Measurements from ENCODE around the gene GNAQ. TPM values are rescaled to one million over a fixed set of nuclear protein-coding genes. Genes with fewer than 3 reads are reported as not detected.
"Not testable (repeated sequence)": the region's sequence is repeated elsewhere in the genome, so short reads cannot be mapped to it uniquely, and the experiment has no call there.

The GNAQ gene
- total and polyA plus RNA-seq, 2 experiments from 2014 or later = 21.1 to 43.1 TPM

DNA sequence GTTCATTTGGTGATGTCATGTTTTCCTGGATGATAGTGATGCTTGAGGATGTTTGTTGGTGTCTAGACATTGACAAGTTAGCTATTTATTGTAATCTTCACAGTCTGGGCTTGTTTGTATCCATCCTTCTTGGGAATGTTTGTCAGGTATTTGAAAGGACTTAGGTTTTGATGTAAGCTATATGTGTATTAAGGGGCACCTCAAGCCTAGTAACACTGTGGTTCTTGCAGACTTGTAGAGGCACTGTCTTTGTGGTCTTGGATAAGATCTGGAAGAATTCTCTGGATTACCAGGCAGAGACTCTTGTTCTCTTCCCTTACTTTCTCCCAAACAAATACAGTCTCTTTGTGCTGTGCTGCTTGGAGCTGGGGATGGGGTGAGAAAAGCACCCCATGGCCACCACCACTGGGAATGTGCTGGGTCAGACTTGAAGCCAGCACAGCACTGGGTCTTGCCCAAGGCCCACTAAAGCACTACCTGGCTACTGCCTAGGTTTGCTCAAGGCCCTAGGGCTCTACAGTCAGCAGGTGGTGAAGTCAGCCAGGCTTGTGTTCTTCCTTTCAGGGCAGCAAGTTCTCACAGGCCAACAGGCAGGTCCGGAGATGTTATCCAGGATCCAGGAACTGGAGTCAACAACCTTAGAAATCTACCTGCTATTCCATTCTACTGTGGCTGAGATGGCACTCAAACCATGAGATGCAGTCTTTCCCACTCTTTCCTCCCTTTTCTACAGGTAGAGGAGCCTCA, 334.2 kb downstream of the GNAQ start (continued):
- TF ChIP-seq ZNF331 (CRISPR knock-in tag; IDR thresholded peaks at IDR 0.05; ENCODE audit: low read depth) (no peak), ZNF114 (CRISPR knock-in tag; IDR thresholded peaks at IDR 0.05) (no peak), JUNB (IDR thresholded peaks at IDR 0.05; ENCODE audit: unreplicated experiment) (no peak)
- TF ChIP-seq, protein P1, sequence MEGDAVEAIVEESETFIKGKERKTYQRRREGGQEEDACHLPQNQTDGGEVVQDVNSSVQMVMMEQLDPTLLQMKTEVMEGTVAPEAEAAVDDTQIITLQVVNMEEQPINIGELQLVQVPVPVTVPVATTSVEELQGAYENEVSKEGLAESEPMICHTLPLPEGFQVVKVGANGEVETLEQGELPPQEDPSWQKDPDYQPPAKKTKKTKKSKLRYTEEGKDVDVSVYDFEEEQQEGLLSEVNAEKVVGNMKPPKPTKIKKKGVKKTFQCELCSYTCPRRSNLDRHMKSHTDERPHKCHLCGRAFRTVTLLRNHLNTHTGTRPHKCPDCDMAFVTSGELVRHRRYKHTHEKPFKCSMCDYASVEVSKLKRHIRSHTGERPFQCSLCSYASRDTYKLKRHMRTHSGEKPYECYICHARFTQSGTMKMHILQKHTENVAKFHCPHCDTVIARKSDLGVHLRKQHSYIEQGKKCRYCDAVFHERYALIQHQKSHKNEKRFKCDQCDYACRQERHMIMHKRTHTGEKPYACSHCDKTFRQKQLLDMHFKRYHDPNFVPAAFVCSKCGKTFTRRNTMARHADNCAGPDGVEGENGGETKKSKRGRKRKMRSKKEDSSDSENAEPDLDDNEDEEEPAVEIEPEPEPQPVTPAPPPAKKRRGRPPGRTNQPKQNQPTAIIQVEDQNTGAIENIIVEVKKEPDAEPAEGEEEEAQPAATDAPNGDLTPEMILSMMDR (conservative IDR thresholded peaks at IDR 0.05; ENCODE audit: low read depth in 2 of 2) = no peak

DNA sequence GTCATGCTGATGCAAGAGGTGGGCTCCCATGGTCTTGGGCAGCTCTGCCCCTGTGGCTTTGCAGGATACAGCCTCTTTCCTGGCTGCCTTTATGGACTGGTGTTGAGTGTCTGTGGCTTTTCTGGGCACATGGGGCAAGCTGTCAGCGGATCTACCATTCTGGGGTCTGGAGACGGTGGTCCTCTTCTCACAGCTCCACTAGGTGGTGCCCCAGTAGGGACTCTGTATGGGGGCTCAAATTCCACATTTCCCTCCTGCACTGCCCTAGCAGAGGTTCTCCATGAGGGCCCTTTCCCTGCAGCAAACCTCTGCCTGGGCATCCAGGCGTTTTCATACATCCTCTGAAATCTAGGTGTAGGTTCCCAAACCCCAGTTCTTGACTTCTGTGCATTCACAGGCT, 340.9 kb downstream of the GNAQ start:
- TF ChIP-seq, protein P1 (conservative IDR thresholded peaks at IDR 0.05; ENCODE audit: low read depth in 2 of 2) = peak; percentile 27 to 57; a peak in 2 of 4 replicates
- H3K27ac ChIP-seq (ENCODE audit: low read depth); H3K4me3 ChIP-seq; H3K4me2 ChIP-seq; H3K27ac Mint-ChIP-seq; H3K27me3 Mint-ChIP-seq (ENCODE audit: insufficient read depth, low read depth, poor library complexity); H2AFZ ChIP-seq; H3K79me2 ChIP-seq (replicated peaks; ENCODE audit: insufficient read depth); H3K4me3 Mint-ChIP-seq; H3K27me3 ChIP-seq (ENCODE audit: insufficient read depth); ATAC-seq; H3K9me2 ChIP-seq (ENCODE audit: insufficient read depth); H3F3A ChIP-seq (replicated peaks; ENCODE audit: low read depth); H3K4me1 Mint-ChIP-seq; H3K36me3 ChIP-seq (ENCODE audit: insufficient read depth); H4K20me1 ChIP-seq (replicated peaks; ENCODE audit: insufficient read depth); H3K4me1 ChIP-seq (ENCODE audit: insufficient read depth): not testable (repeated sequence)
- Mint-ChIP-seq H3K9me3 (peaks cover 22% of the 10 kb centered on the region), H3K36me3 (ENCODE audit: low read depth) (peaks cover 13% of the 10 kb centered on the region)
- DNase-seq (ENCODE audit: low spot score) = peak; percentile 20

DNA sequence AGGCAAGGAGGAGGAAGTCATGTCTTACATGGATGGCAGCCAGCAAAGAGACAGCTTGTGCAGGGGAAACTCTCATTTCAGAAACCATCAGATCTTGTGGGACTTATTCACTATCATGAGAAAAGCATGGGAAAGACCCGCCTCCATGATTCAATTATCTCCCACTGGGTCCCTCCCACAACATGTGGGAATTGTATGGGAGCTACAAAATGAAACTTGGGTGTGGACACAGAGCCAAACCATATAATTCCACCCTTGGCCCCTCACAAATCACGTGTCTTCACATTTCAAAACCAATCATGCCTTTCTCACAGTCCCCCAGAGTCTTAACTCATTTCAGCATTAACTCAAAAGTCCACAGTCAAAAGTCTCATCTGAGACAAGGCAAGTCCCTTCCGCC, 341.5 kb downstream of the GNAQ start:
- not testable (repeated sequence) for H2AFZ ChIP-seq; H3K36me3 ChIP-seq (ENCODE audit: insufficient read depth); H3K4me1 ChIP-seq (ENCODE audit: insufficient read depth); H3K4me2 ChIP-seq; H3K27me3 Mint-ChIP-seq (ENCODE audit: insufficient read depth, low read depth, poor library complexity); H3K9me2 ChIP-seq (ENCODE audit: insufficient read depth); H3K27ac Mint-ChIP-seq; DNase-seq (ENCODE audit: low spot score); H3F3A ChIP-seq (replicated peaks; ENCODE audit: low read depth); H3K27ac ChIP-seq (ENCODE audit: low read depth); H3K4me1 Mint-ChIP-seq; H4K20me1 ChIP-seq (replicated peaks; ENCODE audit: insufficient read depth); H3K4me3 Mint-ChIP-seq; H3K27me3 ChIP-seq (ENCODE audit: insufficient read depth); H3K4me3 ChIP-seq; H3K79me2 ChIP-seq (replicated peaks; ENCODE audit: insufficient read depth); ATAC-seq
- H3K9me3 Mint-ChIP-seq = peaks cover 22% of the 10 kb centered on the region
- peaks cover 13% of the 10 kb centered on the region for H3K36me3 Mint-ChIP-seq (ENCODE audit: low read depth)

DNA sequence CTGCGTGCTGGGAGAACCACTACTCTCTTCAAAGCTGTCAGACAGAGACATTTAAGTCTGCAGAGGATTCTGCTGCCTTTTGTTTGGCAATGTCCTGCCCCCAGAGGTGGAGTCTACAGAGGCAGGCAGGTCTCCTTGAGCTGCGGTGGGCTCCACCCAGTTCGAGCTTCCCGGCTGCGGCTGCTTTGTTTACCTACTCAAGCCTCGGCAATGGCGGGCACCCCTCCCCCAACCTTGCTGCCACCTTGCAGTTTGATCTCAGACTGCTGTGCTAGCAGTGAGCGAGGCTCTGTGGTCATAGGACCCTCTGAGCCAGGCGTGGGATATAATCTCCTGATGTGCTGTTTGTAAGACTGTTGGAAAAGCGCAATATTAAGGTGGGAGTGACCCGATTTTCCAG, 343.9 kb downstream of the GNAQ start:
- DNase-seq (ENCODE audit: low spot score); H3K4me1 Mint-ChIP-seq; H3K4me3 Mint-ChIP-seq: not testable (repeated sequence)

More for the DNA sequence above, 343.9 kb downstream of the GNAQ start:
- not testable (repeated sequence) for H3K27me3 Mint-ChIP-seq (ENCODE audit: insufficient read depth, low read depth, poor library complexity); H4K20me1 ChIP-seq (replicated peaks; ENCODE audit: insufficient read depth); H3K27ac Mint-ChIP-seq; H3K79me2 ChIP-seq (replicated peaks; ENCODE audit: insufficient read depth); H3K4me1 ChIP-seq (ENCODE audit: insufficient read depth); H3F3A ChIP-seq (replicated peaks; ENCODE audit: low read depth); H3K36me3 ChIP-seq (ENCODE audit: insufficient read depth); ATAC-seq; H3K27ac ChIP-seq (ENCODE audit: low read depth); H3K9me2 ChIP-seq (ENCODE audit: insufficient read depth); H3K27me3 ChIP-seq (ENCODE audit: insufficient read depth); H2AFZ ChIP-seq; H3K4me3 ChIP-seq; H3K4me2 ChIP-seq
- peaks cover 24% of the 10 kb centered on the region for H3K36me3 Mint-ChIP-seq (ENCODE audit: low read depth)
- H3K9me3 Mint-ChIP-seq = peaks cover 39% of the 10 kb centered on the region
